Measurements from ENCODE around the gene SUN2. TPM values are rescaled to one million over a fixed set of nuclear protein-coding genes. Genes with fewer than 3 reads are reported as not detected.

SUN2 gene
- total and polyA plus RNA-seq, 2 of the 8 experiments (the other 6 are each of a cell fraction or from before 2014, with no cell fraction given): 5.1 to 10.5 TPM

DNA sequence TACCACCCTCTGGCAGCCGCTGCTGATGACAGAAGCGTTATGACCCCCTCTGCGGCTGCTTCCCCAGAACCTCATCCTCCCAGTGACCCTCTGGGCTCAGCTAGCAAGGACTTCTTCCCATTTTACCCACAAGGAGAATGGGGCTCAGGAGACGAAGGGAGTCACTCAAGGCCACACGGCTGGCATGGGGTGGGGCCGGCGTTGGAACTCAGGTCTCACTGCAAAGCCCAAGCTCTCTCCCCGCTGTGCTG, 16.8 kb upstream of the SUN2 start:
- Histone ChIP-seq H3K4ac (replicated peaks; ENCODE audit: insufficient read length, low read depth, low read length) (no peak overlapping the region), H2BK120ac (replicated peaks; ENCODE audit: low read depth, low read length) (no peak overlapping the region), H3K79me1 (ENCODE audit: low read depth, low read length) (no peaks in the 10 kb centered on the region), H4K20me1 (replicated peaks in 1 of 2; ENCODE audit: control insufficient read depth in 1 of 2, insufficient read depth in 2 of 2, low read length in 2 of 2) (peaks cover 0 to 2% of the 10 kb centered on the region in 2 experiments), H3K4me3 (ENCODE audit: extremely low read depth in 1 of 4, insufficient read depth in 2 of 4, low read depth in 3 of 4, low read length in 4 of 4) (no peak overlapping the region), H3K4me2 (ENCODE audit: insufficient read depth in 1 of 2, low read depth in 2 of 2, low read length in 2 of 2) (no peak overlapping the region), H3K36me3 (ENCODE audit: control insufficient read depth in 2 of 4, insufficient read depth in 4 of 4, low read length in 3 of 4) (no peaks in the 10 kb centered on the region), H4K91ac (replicated peaks; ENCODE audit: insufficient read length, low read length) (no peak overlapping the region), H3K56ac (replicated peaks; ENCODE audit: insufficient read length, low read depth, low read length) (no peak overlapping the region), H4K5ac (ENCODE audit: insufficient read length, low read depth, low read length) (no peak overlapping the region), H3K23me2 (ENCODE audit: low read depth, low read length) (peaks cover 6% of the 10 kb centered on the region; the same call in 1 of the 2 replicates), H2AFZ (ENCODE audit: low read length) (no peak overlapping the region), H3K14ac (ENCODE audit: insufficient read length) (no peak overlapping the region), H2BK20ac (ENCODE audit: low read length) (no peak overlapping the region), H3K79me2 (ENCODE audit: control insufficient read depth in 1 of 2, insufficient read depth in 2 of 2, low read length in 2 of 2) (no peaks in the 10 kb centered on the region), H3K9ac (replicated peaks in 1 of 4; ENCODE audit: extremely low read depth in 1 of 4, low read depth in 3 of 4, low read length in 3 of 4) (no peak overlapping the region), H2BK12ac (ENCODE audit: low read depth, low read length) (no peak overlapping the region), H3K4me1 (replicated peaks in 1 of 4; ENCODE audit: control insufficient read depth in 3 of 4, insufficient read depth in 4 of 4, low read length in 3 of 4) (peaks cover 0 to 4% (median 2%) of the 10 kb centered on the region in 4 experiments; a peak in 3 of 7 replicates), H4K8ac (ENCODE audit: extremely low read depth, insufficient read depth, low read length) (no peak overlapping the region), H3K27ac (ENCODE audit: low read depth, low read length) (no peak overlapping the region), H3K18ac (ENCODE audit: extremely low read depth, low read length) (no peak overlapping the region), H3K9me3 (ENCODE audit: insufficient read depth in 2 of 2, low read depth in 1 of 2, low read length in 1 of 2) (no peaks in the 10 kb centered on the region), H3K23ac (ENCODE audit: insufficient read length) (no peak overlapping the region), H2BK5ac (ENCODE audit: low read depth, low read length) (no peak overlapping the region), H3K27me3 (replicated peaks in 1 of 4; ENCODE audit: control insufficient read depth in 3 of 4, extremely low read depth in 1 of 4, insufficient read depth in 3 of 4, low read length in 3 of 4) (no peaks in the 10 kb centered on the region; a peak in 2 of 7 replicates), H2AK5ac (ENCODE audit: low read depth, low read length) (no peak overlapping the region), H2BK15ac (ENCODE audit: low read length) (no peak overlapping the region)
- no peak for DNase-seq (ENCODE audit: low read depth in 1 of 2, low spot score in 2 of 2)
- ChIA-PET POLR2A (ENCODE audit: partially characterized antibody) (interaction anchor here (1.9 kb wide), 1 partner anchor 10 kb away, joined by 4 read pairs; no protein-coding TSS in a partner anchor), CTCF (ENCODE audit: partially characterized antibody) (interaction anchor here (0.6 to 0.7 kb wide), 2 partner anchors 306 to 320 kb away, joined by 3 to 4 read pairs; no protein-coding TSS in a partner anchor)
- no peak for FAIRE-seq
- TF ChIP-seq TBP (IDR thresholded peaks at IDR 0.05; ENCODE audit: low read depth, low read length) (no peak), EP300 (IDR thresholded peaks at IDR 0.05; ENCODE audit: borderline replicate concordance in 1 of 2, low read depth in 2 of 2, low read length in 2 of 2) (no peak)
- WGBS, 2 experiments (ENCODE audit: extremely low coverage in 1 of 2, insufficient coverage in 1 of 2, insufficient read length in 1 of 2, insufficient replicate concordance in 2 of 2, low coverage in 1 of 2, low lambda C conversion rate in 2 of 2, missing lambda C conversion rate in 1 of 2): 88% methylated on average over 8 of the region's 8 CpGs; no CpG with 5 or more reads in 1 of the 2 experiments
